SK-N-DZ (cell line): ENCODE data around the gene GJB3.
A peak's percentile ranks its signal among the peaks of the same experiment; 100 is the strongest.
"Not testable (repeated sequence)": the region's sequence is repeated elsewhere in the genome, so short reads cannot be mapped to it uniquely, and the experiment has no call there.

Experiments
- DNase-seq: peaks from one replicate; pipeline ENCODE4 v3.0.0-alpha.2; 2015; ENCODE audit warnings: low spot score

The GJB3 gene

GRCh38 chr1:34759503-34760357 lies 21.3 kb upstream of the GJB3 start, which contains the start of gene GJB4:
GJB4 (plus strand) TSS chr1:34759740; CDS start chr1:34761255, 1,515 bp downstream.
- DNase-seq, result no peak

GRCh38 chr1:34761176-34761761 lies 19.7 kb upstream of the GJB3 start:
- no peak for DNase-seq

GRCh38 chr1:34761776-34762307 lies 19.2 kb upstream of the GJB3 start:
- no peak for DNase-seq

- DNase-seq, result no peak
Measured at GRCh38 chr1:34762474-34763141, 18.4 kb upstream of the GJB3 start.

GRCh38 chr1:34763142-34763781 lies 17.8 kb upstream of the GJB3 start:
- DNase-seq, result no peak

GRCh38 chr1:34768856-34769255 lies 12.2 kb upstream of the GJB3 start:
- DNase-seq, result no peak

GRCh38 chr1:34770891-34771504 lies 10.0 kb upstream of the GJB3 start:
- no peak for DNase-seq

GRCh38 chr1:34771573-34772371 lies 9.2 kb upstream of the GJB3 start:
- DNase-seq, result peak; percentile 10

GRCh38 chr1:34773114-34773513 lies 7.9 kb upstream of the GJB3 start:
- DNase-seq, result not testable (repeated sequence)

GRCh38 chr1:34774957-34775356 lies 6.1 kb upstream of the GJB3 start:
- DNase-seq, result no peak

- DNase-seq, result no peak
Measured at GRCh38 chr1:34776911-34777310, 4.1 kb upstream of the GJB3 start.

GRCh38 chr1:34777519-34778321 lies 3.3 kb upstream of the GJB3 start:
- DNase-seq, result no peak

- DNase-seq, result no peak
Measured at GRCh38 chr1:34778381-34778780, 2.6 kb upstream of the GJB3 start.

GRCh38 chr1:34779005-34779404 lies 2.0 kb upstream of the GJB3 start:
- no peak for DNase-seq

- no peak for DNase-seq
Measured at GRCh38 chr1:34779526-34779925, 1.5 kb upstream of the GJB3 start.

- no peak for DNase-seq
Measured at GRCh38 chr1:34779962-34780361, 1.1 kb upstream of the GJB3 start.

GRCh38 chr1:34780528-34780927 lies 486 bp upstream of the GJB3 start:
- no peak for DNase-seq

- DNase-seq, result no peak
Measured at GRCh38 chr1:34781844-34782391, 904 bp downstream of the GJB3 start.

- DNase-seq, result no peak
Measured at GRCh38 chr1:34784751-34785221, 3.8 kb downstream of the GJB3 start.
